H9 (cell line): ENCODE measurements around the gene NDE1. TPM values are rescaled to one million over a fixed set of nuclear protein-coding genes. Genes with fewer than 3 reads are reported as not detected.
A peak's percentile ranks its signal among the peaks of the same experiment; 100 is the strongest.

Source experiments
- DNase-seq: peaks from one replicate; pipeline ENCODE4 v3.0.0-alpha.2; 2017
- H2AFZ ChIP-seq: one replicate; pipeline ENCODE4 v1.6.1; 2013; ENCODE audit warnings: mild to moderate bottlenecking, low read length, control low read depth, moderate library complexity
- H2AK5ac ChIP-seq: 2 replicates; pipeline ENCODE4 v1.6.1; 2013; ENCODE audit warnings: low read length, control low read depth, mixed read lengths; ENCODE audit not compliant: insufficient read length
- H2BK120ac ChIP-seq: one replicate; pipeline ENCODE4 v1.6.1; 2013; ENCODE audit warnings: low read depth, mild to moderate bottlenecking, low read length, control low read depth, inconsistent platforms; ENCODE audit not compliant: poor library complexity, severe bottlenecking
- H2BK12ac ChIP-seq: 2 replicates; pipeline ENCODE4 v1.6.1; 2013; ENCODE audit warnings: low read length, control low read depth, mixed read lengths, low read depth; ENCODE audit not compliant: insufficient read length
- H2BK15ac ChIP-seq: 2 replicates; pipeline ENCODE4 v1.6.1; 2013; ENCODE audit warnings: low read depth, low read length, control low read depth
- H2BK20ac ChIP-seq: one replicate; pipeline ENCODE4 v1.6.1; 2013; ENCODE audit warnings: low read depth, mild to moderate bottlenecking, low read length, control low read depth, inconsistent platforms; ENCODE audit not compliant: poor library complexity, severe bottlenecking
- H2BK5ac ChIP-seq: 2 replicates; pipeline ENCODE4 v1.6.1; 2013; ENCODE audit warnings: low read length, control low read depth, mixed read lengths; ENCODE audit not compliant: insufficient read length
- H3K14ac ChIP-seq: 2 replicates; pipeline ENCODE4 v1.6.1; 2013; ENCODE audit warnings: low read length, control low read depth; ENCODE audit not compliant: insufficient read depth
- H3K18ac ChIP-seq: 2 replicates; pipeline ENCODE4 v1.6.1; 2013; ENCODE audit warnings: low read depth, mild to moderate bottlenecking, mixed read lengths, low read length, control low read depth; ENCODE audit not compliant: insufficient read length
- H3K23ac ChIP-seq: 2 replicates; pipeline ENCODE4 v1.6.1; 2013; ENCODE audit warnings: low read length, control low read depth, mixed read lengths, low read depth; ENCODE audit not compliant: insufficient read length
- H3K23me2 ChIP-seq: 2 replicates; pipeline ENCODE4 v1.6.1; 2013; ENCODE audit warnings: low read depth, mild to moderate bottlenecking, mixed read lengths, low read length, control low read depth; ENCODE audit not compliant: insufficient read length, poor library complexity, severe bottlenecking
- H3K27ac ChIP-seq: 2 replicates; pipeline ENCODE4 v1.5.1; 2013; ENCODE audit warnings: low read length, control low read depth, mixed read lengths, low read depth; ENCODE audit not compliant: insufficient read length
- H3K27me3 ChIP-seq: 2 replicates; pipeline ENCODE4 v1.6.1; 2013; ENCODE audit warnings: low read length, control low read depth, inconsistent platforms; ENCODE audit not compliant: insufficient read depth
- H3K4ac ChIP-seq: 2 replicates; pipeline ENCODE4 v1.6.1; 2013; ENCODE audit warnings: low read depth, mild to moderate bottlenecking, control low read depth, inconsistent platforms, low read length, moderate library complexity
- H3K4me1 ChIP-seq: 2 replicates; pipeline ENCODE4 v1.6.1; 2013; ENCODE audit warnings: low read length, control low read depth, inconsistent platforms; ENCODE audit not compliant: insufficient read depth
- H3K4me2 ChIP-seq: 2 replicates; pipeline ENCODE4 v1.6.1; 2013; ENCODE audit warnings: low read length, control low read depth, mixed read lengths; ENCODE audit not compliant: insufficient read length, insufficient read depth
- H3K56ac ChIP-seq: 2 replicates; pipeline ENCODE4 v1.6.1; 2013; ENCODE audit warnings: low read depth, mild to moderate bottlenecking, mixed read lengths, low read length, control low read depth; ENCODE audit not compliant: insufficient read length
- H3K79me1 ChIP-seq: 2 replicates; pipeline ENCODE4 v1.6.1; 2013; ENCODE audit warnings: low read depth, mild to moderate bottlenecking, moderate library complexity, low read length, control low read depth, inconsistent platforms; ENCODE audit not compliant: insufficient read depth, poor library complexity, severe bottlenecking
- H3K79me2 ChIP-seq: 2 replicates; pipeline ENCODE4 v1.6.1; 2013; ENCODE audit warnings: low read length, control low read depth, inconsistent platforms; ENCODE audit not compliant: insufficient read depth
- H3K9ac ChIP-seq: 2 replicates; pipeline ENCODE4 v1.6.1; 2013; ENCODE audit warnings: low read length, control low read depth, mixed read lengths; ENCODE audit not compliant: insufficient read length; ENCODE audit errors: extremely low read depth
- H3K9me3 ChIP-seq: one replicate; pipeline ENCODE4 v1.6.1; 2013; ENCODE audit warnings: low read depth, low read length, inconsistent platforms; ENCODE audit not compliant: control insufficient read depth
- H3T11ph ChIP-seq: one replicate; pipeline ENCODE4 v1.6.1; 2013; ENCODE audit warnings: mild to moderate bottlenecking, low read length, control low read depth, inconsistent platforms
- H4K20me1 ChIP-seq: one replicate; pipeline ENCODE4 v1.6.1; 2013; ENCODE audit not compliant: control insufficient read depth, insufficient read length, insufficient read depth
- H4K5ac ChIP-seq: 2 replicates; pipeline ENCODE4 v1.6.1; 2013; ENCODE audit warnings: low read depth, mild to moderate bottlenecking, mixed read lengths, low read length, control low read depth; ENCODE audit not compliant: insufficient read length
- H4K8ac ChIP-seq: replicated peaks from 2 replicates; pipeline ENCODE4 v1.6.1; 2013; ENCODE audit warnings: low read length, control low read depth, mixed read lengths, low read depth; ENCODE audit not compliant: insufficient read length
- H4K91ac ChIP-seq: 2 replicates; pipeline ENCODE4 v1.6.1; 2013; ENCODE audit warnings: low read depth, mild to moderate bottlenecking, moderate library complexity, mixed read lengths, low read length, control low read depth; ENCODE audit not compliant: insufficient read length
- H3K27ac Mint-ChIP-seq, 3 experiments: 2 replicates in 2 of 3; 3 replicates in 1 of 3; pipeline ENCODE4 v1.8.0; 2020 to 2021; ENCODE audit warnings: mixed read lengths in 3 of 3, mild to moderate bottlenecking in 1 of 3, moderate library complexity in 1 of 3
- H3K27me3 Mint-ChIP-seq: 2 replicates; pipeline ENCODE4 v1.8.0; 2021; ENCODE audit warnings: low read depth, mild to moderate bottlenecking, moderate library complexity, mixed read lengths
- H3K36me3 Mint-ChIP-seq, 3 experiments: 2 replicates in 2 of 3; 3 replicates in 1 of 3; pipeline ENCODE4 v1.8.0; 2020 to 2021; ENCODE audit warnings: low read depth in 3 of 3, mixed read lengths in 3 of 3; ENCODE audit not compliant: insufficient read depth in 1 of 3
- H3K4me1 Mint-ChIP-seq, 2 experiments: 2 replicates each; pipeline ENCODE4 v1.8.0; 2020; ENCODE audit warnings: mixed read lengths in 2 of 2
- H3K4me3 Mint-ChIP-seq, 2 experiments: 2 replicates in 1 of 2; 3 replicates in 1 of 2; pipeline ENCODE4 v1.8.0; 2020 to 2021; ENCODE audit warnings: mild to moderate bottlenecking in 2 of 2, mixed read lengths in 2 of 2, moderate library complexity in 1 of 2
- H3K9me3 Mint-ChIP-seq, 2 experiments: 2 replicates in 1 of 2; 3 replicates in 1 of 2; pipeline ENCODE4 v1.8.0; 2020; ENCODE audit warnings: mild to moderate bottlenecking in 2 of 2, mixed read lengths in 2 of 2, moderate library complexity in 1 of 2
- WGBS: extraction: QIAGEN DNeasy Blood & Tissue Kit; methylation state at CpG from one replicate; pipeline ENCODE4 v1.1.7; 2013; ENCODE audit warnings: missing lambda C conversion rate, low lambda C conversion rate, mixed read lengths; ENCODE audit not compliant: insufficient read length; ENCODE audit errors: extremely low coverage; 5-methylcytosine and 5-hydroxymethylcytosine counted together
- total RNA-seq: library from RNA; stranded (reverse); gene quantifications from 2 replicates; pipeline ENCODE4 v1.2.1, GENCODE V29; 2021
- TF ChIP-seq, protein P1 (sequence below): fragments of 200-600 bp; sonication (generic); conservative IDR thresholded peaks from 3 replicates; pipeline ENCODE4 v1.8.0; 2021; ENCODE audit warnings: antibody characterized with exemption, mild to moderate bottlenecking

Gene NDE1
- total RNA-seq, 1 experiment from 2014 or later = 49.6 TPM

DNA sequence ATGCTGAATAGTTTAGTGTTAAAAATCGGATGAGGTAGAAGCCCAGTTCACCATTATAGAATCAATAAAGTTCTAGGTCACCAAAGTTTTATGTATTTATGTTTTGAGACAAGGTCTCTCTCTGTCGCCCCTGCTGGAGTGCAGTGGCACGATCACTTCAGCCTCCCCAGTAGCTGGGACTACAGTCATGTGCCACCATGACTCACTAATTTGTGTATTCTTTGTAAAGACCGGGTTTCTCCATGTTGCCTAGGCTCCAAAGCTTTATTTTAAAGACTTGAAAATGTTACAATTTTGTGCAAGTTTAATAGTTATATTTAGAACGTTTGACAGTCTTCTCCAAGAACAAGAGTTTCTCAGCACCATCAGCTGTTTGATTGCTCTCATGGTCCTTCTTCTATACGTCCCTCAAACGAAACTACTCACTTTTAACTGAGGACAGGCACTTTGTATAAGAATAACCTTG lies 32.1 kb downstream of the NDE1 start:
- H2BK5ac ChIP-seq = no peak overlapping the region
- no peaks in the 10 kb centered on the region for H3K27me3 ChIP-seq
- H2BK20ac ChIP-seq = no peak overlapping the region
- H3K27ac Mint-ChIP-seq = peak overlapping the region in 1 of 3 experiments; percentile 77; a peak in 1 of 7 replicates
- H3K4ac ChIP-seq = no peak overlapping the region
- no peak overlapping the region for H2BK15ac ChIP-seq
- no peak overlapping the region for H3K4me3 Mint-ChIP-seq
- H3K36me3 Mint-ChIP-seq = peaks cover 14 to 38% (median 30%) of the 10 kb centered on the region in 3 experiments; a peak in 6 of 7 replicates
- H2BK120ac ChIP-seq = no peak overlapping the region
- H2AK5ac ChIP-seq = no peak overlapping the region
- no peak overlapping the region for H3T11ph ChIP-seq
- peak; percentile 55 for DNase-seq
- H3K4me1 ChIP-seq = no peaks in the 10 kb centered on the region
- WGBS = no CpG with 5 or more reads among the region's 7 CpGs
- H3K27me3 Mint-ChIP-seq = no peaks in the 10 kb centered on the region
- H4K8ac ChIP-seq = no peak overlapping the region
- H3K4me2 ChIP-seq = no peak overlapping the region
- H3K9me3 ChIP-seq = no peaks in the 10 kb centered on the region
- H2AFZ ChIP-seq = no peak overlapping the region
- H3K27ac ChIP-seq = no peak overlapping the region
- H3K23me2 ChIP-seq = no peaks in the 10 kb centered on the region
- H4K91ac ChIP-seq = no peak overlapping the region
- no peak overlapping the region for H2BK12ac ChIP-seq
- no peaks in the 10 kb centered on the region for H4K20me1 ChIP-seq
- H3K14ac ChIP-seq = no peak overlapping the region
- H3K4me1 Mint-ChIP-seq = peaks cover 0 to 2% of the 10 kb centered on the region in 2 experiments; a peak in 2 of 4 replicates
- H3K9me3 Mint-ChIP-seq = no peaks in the 10 kb centered on the region
- H3K79me1 ChIP-seq = no peaks in the 10 kb centered on the region
- TF ChIP-seq, protein P1, sequence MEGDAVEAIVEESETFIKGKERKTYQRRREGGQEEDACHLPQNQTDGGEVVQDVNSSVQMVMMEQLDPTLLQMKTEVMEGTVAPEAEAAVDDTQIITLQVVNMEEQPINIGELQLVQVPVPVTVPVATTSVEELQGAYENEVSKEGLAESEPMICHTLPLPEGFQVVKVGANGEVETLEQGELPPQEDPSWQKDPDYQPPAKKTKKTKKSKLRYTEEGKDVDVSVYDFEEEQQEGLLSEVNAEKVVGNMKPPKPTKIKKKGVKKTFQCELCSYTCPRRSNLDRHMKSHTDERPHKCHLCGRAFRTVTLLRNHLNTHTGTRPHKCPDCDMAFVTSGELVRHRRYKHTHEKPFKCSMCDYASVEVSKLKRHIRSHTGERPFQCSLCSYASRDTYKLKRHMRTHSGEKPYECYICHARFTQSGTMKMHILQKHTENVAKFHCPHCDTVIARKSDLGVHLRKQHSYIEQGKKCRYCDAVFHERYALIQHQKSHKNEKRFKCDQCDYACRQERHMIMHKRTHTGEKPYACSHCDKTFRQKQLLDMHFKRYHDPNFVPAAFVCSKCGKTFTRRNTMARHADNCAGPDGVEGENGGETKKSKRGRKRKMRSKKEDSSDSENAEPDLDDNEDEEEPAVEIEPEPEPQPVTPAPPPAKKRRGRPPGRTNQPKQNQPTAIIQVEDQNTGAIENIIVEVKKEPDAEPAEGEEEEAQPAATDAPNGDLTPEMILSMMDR = peak; percentile 65
- H3K79me2 ChIP-seq = no peaks in the 10 kb centered on the region
- H3K9ac ChIP-seq = no peak overlapping the region
- H4K5ac ChIP-seq = no peak overlapping the region
- no peak overlapping the region for H3K23ac ChIP-seq
- H3K18ac ChIP-seq = no peak overlapping the region
- H3K56ac ChIP-seq = no peak overlapping the region
